Measurements from ENCODE around the gene PLOD2. TPM values are rescaled to one million over a fixed set of nuclear protein-coding genes. Genes with fewer than 3 reads are reported as not detected.

PLOD2 gene
- total RNA-seq, 2 experiments from 2014 or later, result 0.10 TPM; not detected in 1

DNA sequence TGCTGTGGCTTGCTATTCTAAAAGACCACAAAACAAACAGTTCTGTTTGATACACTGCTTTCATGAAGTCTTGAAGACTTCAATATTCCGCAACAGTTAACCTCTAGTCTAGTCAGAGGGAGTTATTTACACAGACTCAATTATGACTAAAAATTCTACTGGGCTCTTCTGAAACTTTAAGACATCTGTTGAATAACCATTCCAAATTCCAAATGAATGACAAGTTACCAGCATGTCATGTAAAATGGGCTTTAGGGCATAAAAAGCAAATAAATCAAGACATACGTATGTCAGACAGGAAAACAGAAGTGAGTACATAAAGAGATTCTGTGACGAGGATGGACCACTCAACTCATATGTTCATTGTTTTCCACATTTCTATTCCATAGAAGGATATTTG lies 93.9 kb downstream of the PLOD2 start:
- no peak for DNase-seq
- no peaks in the 10 kb centered on the region for H3K4me1 Mint-ChIP-seq
- ChIA-PET POLR2A (no interaction called here), CTCF (no interaction called here)
- H3K36me3 Mint-ChIP-seq (ENCODE audit: low read depth), result no peaks in the 10 kb centered on the region
- H3K4me3 Mint-ChIP-seq, result no peak overlapping the region
- no peak overlapping the region for H3K27ac Mint-ChIP-seq
- no peaks in the 10 kb centered on the region for H3K9me3 Mint-ChIP-seq
- no peaks in the 10 kb centered on the region for H3K27me3 Mint-ChIP-seq

GRCh38 chr3:146065573-146066006 lies 95.4 kb downstream of the PLOD2 start:
- CTCF ChIA-PET, result interaction anchor here (0.5 to 1.4 kb wide), 2 partner anchors 39 to 124 kb away, joined by 3 to 4 read pairs; no protein-coding TSS in a partner anchor
- H3K27me3 Mint-ChIP-seq, result no peaks in the 10 kb centered on the region
- H3K4me3 Mint-ChIP-seq, result no peak overlapping the region

DNA sequence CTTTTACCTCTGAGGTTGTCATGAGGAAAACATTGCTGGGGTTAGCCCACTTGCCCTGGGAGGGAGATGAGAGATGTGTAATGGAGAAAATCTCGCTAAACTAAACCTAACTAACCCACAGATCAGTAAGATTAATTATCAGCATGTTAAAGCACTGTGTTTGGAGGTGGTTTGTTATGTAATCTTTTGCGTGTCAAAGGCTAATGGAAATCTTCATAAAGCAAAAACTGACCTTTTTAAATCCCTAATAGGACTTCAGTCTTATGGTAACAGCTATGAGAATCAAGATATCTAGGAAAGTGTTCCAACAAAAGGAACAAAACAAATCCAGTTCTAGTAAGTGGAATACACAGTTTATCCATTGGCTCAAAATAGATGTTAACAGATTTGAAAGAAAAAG lies 102.7 kb downstream of the PLOD2 start:
- no peak for DNase-seq
- H3K27ac Mint-ChIP-seq, result no peak overlapping the region
- H3K4me1 Mint-ChIP-seq, result no peaks in the 10 kb centered on the region
- CTCF ChIA-PET, result no interaction called here
- H3K27me3 Mint-ChIP-seq, result no peaks in the 10 kb centered on the region
- H3K9me3 Mint-ChIP-seq, result no peaks in the 10 kb centered on the region
- POLR2A ChIA-PET, result no interaction called here
- no peak overlapping the region for H3K4me3 Mint-ChIP-seq
- no peaks in the 10 kb centered on the region for H3K36me3 Mint-ChIP-seq (ENCODE audit: low read depth)

More at GRCh38 chr3:146065573-146066006, 95.4 kb downstream of the PLOD2 start:
- DNase-seq, result peak; percentile 32
- POLR2A ChIA-PET, result interaction anchor here (0.6 kb wide), 1 partner anchor 122 kb away, joined by 3 read pairs; no protein-coding TSS in a partner anchor
- Mint-ChIP-seq H3K27ac (no peak overlapping the region), H3K9me3 (no peaks in the 10 kb centered on the region), H3K4me1 (no peaks in the 10 kb centered on the region), H3K36me3 (ENCODE audit: low read depth) (no peaks in the 10 kb centered on the region)

GRCh38 chr3:146052791-146053310 lies 108.1 kb downstream of the PLOD2 start:
- H3K9me3 Mint-ChIP-seq, result no peaks in the 10 kb centered on the region
- ChIA-PET POLR2A (no interaction called here), CTCF (no interaction called here)
- H3K27ac Mint-ChIP-seq, result no peak overlapping the region
- no peaks in the 10 kb centered on the region for H3K36me3 Mint-ChIP-seq (ENCODE audit: low read depth)
- no peaks in the 10 kb centered on the region for H3K27me3 Mint-ChIP-seq
- no peaks in the 10 kb centered on the region for H3K4me1 Mint-ChIP-seq
- DNase-seq, result no peak
- H3K4me3 Mint-ChIP-seq, result no peak overlapping the region

DNA sequence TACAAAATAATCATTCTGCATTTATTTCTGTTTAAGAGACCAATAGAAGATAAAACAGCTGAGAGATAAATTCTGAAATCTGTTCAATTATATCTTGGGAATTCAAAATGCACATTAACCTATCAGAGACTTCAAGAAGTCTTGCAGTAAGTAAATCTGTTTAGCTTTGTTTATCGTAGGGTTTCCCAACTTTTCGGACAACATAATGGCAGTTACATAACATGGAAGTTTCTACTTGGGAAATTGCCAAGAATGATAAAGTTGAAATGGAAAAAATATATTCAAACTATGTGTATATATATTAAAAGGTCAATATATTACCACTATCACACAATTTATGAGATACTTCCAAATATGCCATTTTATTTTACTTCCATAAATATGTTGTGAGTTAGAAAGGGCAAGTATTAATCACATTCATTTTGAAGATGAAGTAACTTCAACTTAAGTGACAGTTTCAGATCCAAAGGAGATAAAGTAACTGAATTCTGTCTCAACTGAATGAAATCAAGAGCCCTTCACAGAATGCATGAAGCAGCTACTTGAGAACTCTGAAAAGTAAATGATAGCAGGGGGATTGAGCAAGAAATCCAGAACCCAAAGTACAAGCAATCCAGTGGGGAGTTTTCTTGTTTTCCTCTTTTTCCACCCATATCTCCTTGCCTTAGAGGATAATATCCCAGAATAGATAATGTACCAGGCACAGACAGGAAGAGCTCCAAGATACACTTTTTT lies 108.8 kb downstream of the PLOD2 start:
- Mint-ChIP-seq H3K27ac (no peak overlapping the region), H3K36me3 (ENCODE audit: low read depth) (no peaks in the 10 kb centered on the region), H3K27me3 (no peaks in the 10 kb centered on the region), H3K9me3 (no peaks in the 10 kb centered on the region), H3K4me1 (no peaks in the 10 kb centered on the region), H3K4me3 (no peak overlapping the region)
- ChIA-PET POLR2A (no interaction called here), CTCF (interaction anchor here (0.7 kb wide), 1 partner anchor 13 kb away, joined by 3 read pairs; no protein-coding TSS in a partner anchor)
- no peak for DNase-seq

DNA sequence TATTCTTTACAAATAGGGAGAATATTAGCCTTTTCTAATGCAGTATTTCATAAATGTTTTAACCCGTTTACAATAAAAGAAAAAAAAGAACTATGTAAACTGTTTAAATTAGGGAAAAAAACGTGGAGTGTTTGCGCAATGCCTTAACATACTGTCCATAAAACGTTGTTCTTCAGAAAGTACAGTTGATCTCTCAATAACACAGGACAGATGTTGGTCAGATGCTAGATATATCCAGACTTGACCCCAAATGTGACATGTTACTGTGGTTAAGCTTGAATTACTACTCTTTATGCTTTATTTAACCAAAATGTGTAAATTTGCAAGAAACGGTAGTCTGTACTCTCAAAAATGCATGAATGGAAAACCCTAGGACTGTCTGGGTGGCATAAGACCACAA lies 110.3 kb downstream of the PLOD2 start:
- Mint-ChIP-seq H3K9me3 (no peaks in the 10 kb centered on the region), H3K36me3 (ENCODE audit: low read depth) (no peaks in the 10 kb centered on the region), H3K27ac (no peak overlapping the region), H3K27me3 (no peaks in the 10 kb centered on the region), H3K4me1 (no peaks in the 10 kb centered on the region), H3K4me3 (no peak overlapping the region)
- ChIA-PET CTCF (no interaction called here), POLR2A (no interaction called here)
- no peak for DNase-seq

DNA sequence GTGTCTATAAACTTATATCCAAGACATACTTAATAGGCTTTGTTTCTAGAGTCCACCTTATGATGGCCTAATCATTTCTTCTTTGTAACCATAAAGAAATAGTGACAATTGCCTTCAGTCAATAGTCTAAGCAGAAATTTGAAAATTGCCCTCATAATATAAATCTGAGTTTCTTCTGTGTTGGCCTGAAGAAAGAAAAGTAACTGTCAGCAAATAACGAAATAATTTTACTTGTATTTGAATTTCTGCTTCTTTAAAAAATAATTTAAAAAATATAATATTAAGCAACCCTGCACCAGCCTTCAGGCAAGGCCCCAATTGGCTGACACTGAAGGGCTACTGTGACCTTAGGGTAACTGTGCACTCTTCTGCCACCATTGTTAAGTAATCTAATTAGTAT lies 113.5 kb downstream of the PLOD2 start:
- no peaks in the 10 kb centered on the region for H3K27me3 Mint-ChIP-seq
- no peak overlapping the region for H3K27ac Mint-ChIP-seq
- DNase-seq, result no peak
- no peaks in the 10 kb centered on the region for H3K36me3 Mint-ChIP-seq (ENCODE audit: low read depth)
- no peaks in the 10 kb centered on the region for H3K4me1 Mint-ChIP-seq
- H3K9me3 Mint-ChIP-seq, result peaks cover 2% of the 10 kb centered on the region
- CTCF ChIA-PET, result no interaction called here
- POLR2A ChIA-PET, result no interaction called here
- no peak overlapping the region for H3K4me3 Mint-ChIP-seq

DNA sequence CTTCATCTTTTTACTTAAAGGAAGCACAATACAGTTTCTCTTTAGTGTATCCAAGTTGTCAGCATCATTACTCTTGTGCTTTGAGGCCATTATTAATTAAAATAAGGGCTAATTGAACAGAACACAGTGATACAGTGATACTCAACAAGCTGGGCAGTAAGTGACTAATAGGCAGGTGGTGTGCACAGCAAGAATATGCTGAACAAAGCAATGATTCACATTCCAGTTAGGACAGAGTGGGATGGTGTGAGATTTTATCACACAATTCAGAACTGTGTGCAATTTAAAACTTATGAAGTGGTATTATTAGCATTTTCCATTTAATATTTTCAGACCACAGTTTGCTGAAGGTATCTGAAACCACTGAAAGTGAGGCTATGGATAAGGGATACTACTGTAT lies 116.9 kb downstream of the PLOD2 start:
- H3K27me3 Mint-ChIP-seq, result no peaks in the 10 kb centered on the region
- H3K4me1 Mint-ChIP-seq, result no peaks in the 10 kb centered on the region
- CTCF ChIA-PET, result interaction anchor here (0.7 kb wide), 1 partner anchor 109 kb away, joined by 6 read pairs; no protein-coding TSS in a partner anchor
- no peak overlapping the region for H3K27ac Mint-ChIP-seq
- H3K36me3 Mint-ChIP-seq (ENCODE audit: low read depth), result no peaks in the 10 kb centered on the region
- DNase-seq, result no peak
- no peak overlapping the region for H3K4me3 Mint-ChIP-seq
- POLR2A ChIA-PET, result no interaction called here
- peaks cover 2% of the 10 kb centered on the region for H3K9me3 Mint-ChIP-seq

DNA sequence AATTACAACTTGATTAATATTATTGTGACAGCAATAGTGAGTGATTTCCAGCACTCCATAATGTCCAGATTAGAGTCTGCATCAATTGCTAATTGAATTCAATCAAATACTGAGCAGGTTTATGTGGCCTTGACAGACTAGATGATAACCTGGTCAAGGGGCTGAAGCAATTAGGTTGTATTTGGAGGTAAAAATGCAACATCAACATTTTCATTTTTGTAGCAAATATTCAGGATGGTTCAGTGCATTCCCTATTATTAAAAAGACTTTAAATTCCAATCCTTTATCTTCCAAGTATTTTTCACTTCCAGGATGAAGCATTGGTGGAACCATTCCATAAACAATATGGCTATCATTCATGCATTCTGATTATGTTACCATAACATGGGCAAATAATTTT lies 120.4 kb downstream of the PLOD2 start:
- CTCF ChIA-PET, result no interaction called here
- Mint-ChIP-seq H3K27ac (no peak overlapping the region), H3K9me3 (peaks cover 2% of the 10 kb centered on the region), H3K4me1 (no peaks in the 10 kb centered on the region), H3K4me3 (no peak overlapping the region), H3K27me3 (no peaks in the 10 kb centered on the region), H3K36me3 (ENCODE audit: low read depth) (no peaks in the 10 kb centered on the region)
- no peak for DNase-seq
- POLR2A ChIA-PET, result no interaction called here

- Mint-ChIP-seq H3K4me3 (no peak overlapping the region), H3K9me3 (no peaks in the 10 kb centered on the region), H3K36me3 (ENCODE audit: low read depth) (no peaks in the 10 kb centered on the region), H3K27me3 (no peaks in the 10 kb centered on the region), H3K4me1 (no peaks in the 10 kb centered on the region), H3K27ac (no peak overlapping the region)
- POLR2A ChIA-PET, result no interaction called here
- CTCF ChIA-PET, result no interaction called here
- DNase-seq, result no peak
Measured at GRCh38 chr3:146037697-146038096, 123.3 kb downstream of the PLOD2 start.

GRCh38 chr3:146036281-146036680 lies 124.7 kb downstream of the PLOD2 start:
- no peak for DNase-seq
- Mint-ChIP-seq H3K9me3 (no peaks in the 10 kb centered on the region), H3K4me1 (no peaks in the 10 kb centered on the region), H3K27me3 (no peaks in the 10 kb centered on the region), H3K36me3 (ENCODE audit: low read depth) (no peaks in the 10 kb centered on the region), H3K4me3 (no peak overlapping the region), H3K27ac (no peak overlapping the region)
- ChIA-PET POLR2A (no interaction called here), CTCF (no interaction called here)

- H3K27ac Mint-ChIP-seq, result no peak overlapping the region
- no peaks in the 10 kb centered on the region for H3K27me3 Mint-ChIP-seq
- CTCF ChIA-PET, result no interaction called here
- no peak for DNase-seq
- POLR2A ChIA-PET, result no interaction called here
- H3K9me3 Mint-ChIP-seq, result peaks cover 1% of the 10 kb centered on the region
- H3K4me1 Mint-ChIP-seq, result no peaks in the 10 kb centered on the region
- H3K36me3 Mint-ChIP-seq (ENCODE audit: low read depth), result no peaks in the 10 kb centered on the region
- no peak overlapping the region for H3K4me3 Mint-ChIP-seq
Measured at GRCh38 chr3:146035366-146035765, 125.6 kb downstream of the PLOD2 start.

GRCh38 chr3:146033950-146034349 lies 127.0 kb downstream of the PLOD2 start:
- DNase-seq, result no peak
- Mint-ChIP-seq H3K4me1 (no peaks in the 10 kb centered on the region), H3K4me3 (no peak overlapping the region), H3K36me3 (ENCODE audit: low read depth) (no peaks in the 10 kb centered on the region), H3K27me3 (no peaks in the 10 kb centered on the region), H3K27ac (no peak overlapping the region), H3K9me3 (peaks cover 5% of the 10 kb centered on the region)
- CTCF ChIA-PET, result no interaction called here
- POLR2A ChIA-PET, result no interaction called here

DNA sequence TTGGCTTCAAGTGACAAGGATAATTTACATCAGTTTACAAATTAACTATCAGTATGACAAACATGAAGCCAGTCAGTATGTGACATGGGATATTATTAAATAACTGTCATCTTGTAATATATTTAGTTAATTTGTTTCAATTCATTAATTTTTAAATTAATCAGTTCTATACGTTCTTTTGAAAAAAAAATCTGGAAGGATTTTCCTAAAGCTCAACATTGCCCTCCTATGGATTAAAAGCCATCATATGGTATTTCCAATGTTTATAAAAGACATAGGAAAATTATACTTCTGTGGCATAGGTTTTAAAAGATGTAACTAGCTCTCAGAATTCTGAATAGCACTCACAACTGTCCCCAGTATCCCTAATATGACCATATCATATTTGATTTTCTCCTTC lies 134.4 kb downstream of the PLOD2 start:
- H3K36me3 Mint-ChIP-seq (ENCODE audit: low read depth), result no peaks in the 10 kb centered on the region
- H3K9me3 Mint-ChIP-seq, result peaks cover 5% of the 10 kb centered on the region
- ChIA-PET POLR2A (no interaction called here), CTCF (no interaction called here)
- H3K27ac Mint-ChIP-seq, result no peak overlapping the region
- H3K27me3 Mint-ChIP-seq, result no peaks in the 10 kb centered on the region
- H3K4me1 Mint-ChIP-seq, result no peaks in the 10 kb centered on the region
- H3K4me3 Mint-ChIP-seq, result no peak overlapping the region
- no peak for DNase-seq
